Smooth muscle cell (in vitro differentiated cells): ENCODE results near the gene CPVL. TPM values are rescaled to one million over a fixed set of nuclear protein-coding genes. Genes with fewer than 3 reads are reported as not detected.

Source experiments
- DNase-seq: peaks from one replicate; lab custom pipeline; 2025; ENCODE audit not compliant: unreplicated experiment; lab: John Stamatoyannopoulos, UW
- H2AFZ ChIP-seq: fragments of 200-600 bp; sonication (generic); 2 replicates; pipeline ENCODE4 v1.6.0; 2016; ENCODE audit warnings: antibody characterized with exemption, low read depth, mild to moderate bottlenecking
- H3F3A ChIP-seq: fragments of 200-600 bp; sonication (generic); 2 replicates; pipeline ENCODE4 v1.6.0; 2017; ENCODE audit warnings: antibody characterized with exemption, low read depth
- H3K27ac ChIP-seq: fragments of 200-600 bp; sonication (generic); 2 replicates; pipeline ENCODE4 v1.5.1; 2016; ENCODE audit warnings: low read depth, mild to moderate bottlenecking
- H3K27me3 ChIP-seq: fragments of 200-600 bp; sonication (generic); 2 replicates; pipeline ENCODE4 v1.6.1; 2016; ENCODE audit warnings: low read depth, mild to moderate bottlenecking
- H3K36me3 ChIP-seq: fragments of 200-600 bp; sonication (generic); 2 replicates; pipeline ENCODE4 v1.5.1; 2016; ENCODE audit warnings: low read depth
- H3K4me1 ChIP-seq: fragments of 200-600 bp; sonication (generic); 2 replicates; pipeline ENCODE4 v1.5.1; 2016; ENCODE audit warnings: low read depth
- H3K4me2 ChIP-seq: fragments of 200-600 bp; sonication (generic); 2 replicates; pipeline ENCODE4 v1.6.0; 2016; ENCODE audit warnings: mild to moderate bottlenecking
- H3K4me3 ChIP-seq: fragments of 200-600 bp; sonication (generic); 2 replicates; pipeline ENCODE4 v1.5.1; 2016; ENCODE audit warnings: mild to moderate bottlenecking
- H3K79me2 ChIP-seq: fragments of 200-600 bp; sonication (generic); 2 replicates; pipeline ENCODE4 v1.6.0; 2016; ENCODE audit warnings: low read depth, mild to moderate bottlenecking
- H3K9ac ChIP-seq: fragments of 200-600 bp; sonication (generic); 2 replicates; pipeline ENCODE4 v1.6.0; 2016; ENCODE audit warnings: low read depth
- H3K9me3 ChIP-seq: fragments of 200-600 bp; sonication (generic); replicated peaks from 2 replicates; pipeline ENCODE4 v1.5.1; 2016; ENCODE audit warnings: low read depth
- H4K20me1 ChIP-seq: fragments of 200-600 bp; sonication (generic); 2 replicates; pipeline ENCODE4 v1.6.0; 2016; ENCODE audit warnings: low read depth
- CTCF ChIP-seq: fragments of 200-600 bp; sonication (generic); IDR thresholded peaks from 2 replicates; pipeline ENCODE4 v1.5.1; 2017; ENCODE audit warnings: borderline replicate concordance, mild to moderate bottlenecking, antibody characterized with exemption; ENCODE audit not compliant: insufficient read depth, poor library complexity, severe bottlenecking
- WGBS: methylation state at CpG from one replicate; pipeline ENCODE4 v1.1.7; 2016; ENCODE audit warnings: low lambda C conversion rate; 5-methylcytosine and 5-hydroxymethylcytosine counted together
- polyA plus RNA-seq: library from polyadenylated mRNA; unstranded; fragments of >200 nt; fragmentation: Nextera tagmentation; extraction: Ambion mirVana; gene quantifications from 2 replicates; pipeline ENCODE4 v1.2.1, GENCODE V29; 2016
- total RNA-seq: library from RNA; depleted of rRNA; stranded (reverse); fragments of >200 nt; gene quantifications from 2 replicates; pipeline ENCODE4 v1.2.3, GENCODE V29; 2014

Gene CPVL
- total RNA-seq, result 18.7 and 29.8 TPM in 2 replicates
- polyA plus RNA-seq, result 7.2 and 20.8 TPM in 2 replicates

GRCh38 chr7:29146057-29146706 is at the start of gene CPVL:
CPVL (minus strand) TSS chr7:29146537; CDS start chr7:29121061, 25,476 bp downstream.
- H3F3A ChIP-seq, result no peaks in the 10 kb centered on the region
- H3K27ac ChIP-seq, result no peak within 1 kb of the TSS
- H3K27me3 ChIP-seq, result peaks cover 36% of the 10 kb centered on the region
- H3K9ac ChIP-seq, result no peak within 1 kb of the TSS
- H3K4me3 ChIP-seq, result peak within 1 kb of the TSS; percentile 54
- WGBS, result 1% methylated on average over 41 of the region's 42 CpGs
- H4K20me1 ChIP-seq, result no peaks in the 10 kb centered on the region
- no peak for DNase-seq
- peak within 1 kb of the TSS; percentile 77 for H2AFZ ChIP-seq
- no peaks in the 10 kb centered on the region for H3K36me3 ChIP-seq
- H3K4me1 ChIP-seq, result peaks cover 7% of the 10 kb centered on the region
- peak within 1 kb of the TSS; percentile 85 for H3K4me2 ChIP-seq
- H3K79me2 ChIP-seq, result no peaks in the 10 kb centered on the region
- no peak for TF ChIP-seq CTCF
- no peaks in the 10 kb centered on the region for H3K9me3 ChIP-seq

- 1% methylated on average over 85 of the region's 89 CpGs for WGBS
- peaks cover 61% of the 10 kb centered on the region for H3K27me3 ChIP-seq
- no peaks in the 10 kb centered on the region for H3F3A ChIP-seq
- no peaks in the 10 kb centered on the region for H3K36me3 ChIP-seq
- peak; percentile 30 for DNase-seq
- no peaks in the 10 kb centered on the region for H4K20me1 ChIP-seq
- peak within 1 kb of the TSS; percentile 82 for H3K4me3 ChIP-seq
- H3K4me2 ChIP-seq, result peak within 1 kb of the TSS; percentile 86
- no peak within 1 kb of the TSS for H3K27ac ChIP-seq
- H3K4me1 ChIP-seq, result peaks cover 5% of the 10 kb centered on the region
- peak within 1 kb of the TSS; percentile 54 for H3K9ac ChIP-seq
- H3K79me2 ChIP-seq, result peaks cover 14% of the 10 kb centered on the region
- no peaks in the 10 kb centered on the region for H3K9me3 ChIP-seq
- TF ChIP-seq CTCF, result no peak
- H2AFZ ChIP-seq, result peak within 1 kb of the TSS; percentile 94
Measured at GRCh38 chr7:29194594-29195427, 48.5 kb upstream of the CPVL start, which contains the start of gene CHN2. CHN2 (plus strand) TSS chr7:29194775.

GRCh38 chr7:29194206-29194593 is 47.9 kb upstream of the CPVL start:
- H3K9ac ChIP-seq, result peak overlapping the region; percentile 54
- no peaks in the 10 kb centered on the region for H4K20me1 ChIP-seq
- H2AFZ ChIP-seq, result peak overlapping the region; percentile 94
- peak overlapping the region; percentile 86 for H3K4me2 ChIP-seq
- peaks cover 10% of the 10 kb centered on the region for H3K4me1 ChIP-seq
- H3K4me3 ChIP-seq, result peak overlapping the region; percentile 82
- peaks cover 11% of the 10 kb centered on the region for H3K79me2 ChIP-seq
- peaks cover 61% of the 10 kb centered on the region for H3K27me3 ChIP-seq
- WGBS, result under 1% methylated on average over 21 of the region's 40 CpGs
- no peaks in the 10 kb centered on the region for H3K9me3 ChIP-seq
- no peak for DNase-seq
- TF ChIP-seq CTCF, result no peak
- H3K36me3 ChIP-seq, result no peaks in the 10 kb centered on the region
- H3K27ac ChIP-seq, result no peak overlapping the region
- H3F3A ChIP-seq, result no peaks in the 10 kb centered on the region
